LHCN-M2 (cell line): ENCODE data around the gene GABRG3. TPM values are rescaled to one million over a fixed set of nuclear protein-coding genes. Genes with fewer than 3 reads are reported as not detected.

Source experiments
- DNase-seq: peaks from one replicate; pipeline ENCODE4 v3.0.0-alpha.2; 2012; ENCODE audit warnings: low read depth
- total RNA-seq: library from RNA; depleted of rRNA; stranded (reverse); fragments of >200 nt; gene quantifications from 2 replicates; pipeline ENCODE4 v1.2.3, GENCODE V29; 2014

GABRG3 gene
- total RNA-seq, 1 experiment from 2014 or later = not detected

GRCh38 chr15:27095886-27096624, 125.1 kb downstream of the GABRG3 start:
- no peak for DNase-seq

GRCh38 chr15:27097506-27097905, 126.5 kb downstream of the GABRG3 start:
- no peak for DNase-seq

GRCh38 chr15:27101982-27102381, 131.0 kb downstream of the GABRG3 start:
- DNase-seq = no peak

DNA sequence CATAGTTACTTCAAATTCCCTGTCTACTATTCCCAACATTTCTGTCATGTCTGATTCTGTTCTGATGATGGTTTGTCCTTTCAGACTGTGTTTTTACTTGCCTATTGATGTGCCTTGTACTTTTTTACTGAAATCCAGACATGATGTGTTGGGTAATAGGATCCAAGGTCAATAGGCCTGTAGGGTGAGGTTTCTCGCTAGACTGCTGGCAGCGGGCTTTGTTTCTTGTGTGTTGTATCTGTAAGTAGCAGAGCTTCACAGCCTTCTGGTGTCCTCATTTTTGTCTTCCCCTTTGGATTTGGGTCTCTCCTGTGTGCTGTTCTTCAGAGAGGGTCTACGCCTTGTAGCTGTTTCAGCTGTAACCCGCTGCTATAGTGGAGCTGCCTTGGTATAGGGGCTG, 140.3 kb downstream of the GABRG3 start:
- no peak for DNase-seq

DNA sequence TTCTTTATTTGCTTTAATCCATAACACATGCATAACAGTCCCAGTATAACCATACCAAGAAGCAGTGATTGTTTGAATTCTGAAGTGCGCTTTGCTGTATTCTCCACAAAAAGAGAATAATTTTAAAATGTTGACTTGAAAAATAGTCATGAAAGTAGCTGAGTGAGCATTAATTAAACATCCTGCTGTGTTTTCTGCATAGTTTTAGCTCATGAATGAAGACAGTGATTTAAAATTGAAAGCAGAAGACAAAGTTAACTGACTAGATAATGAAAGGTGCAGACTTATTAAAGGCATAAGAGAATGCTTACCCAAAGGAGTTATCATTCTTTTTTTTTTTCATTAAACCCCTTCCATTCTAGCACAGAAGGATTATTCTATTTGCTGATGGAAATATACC, 143.5 kb downstream of the GABRG3 start:
- no peak for DNase-seq

DNA sequence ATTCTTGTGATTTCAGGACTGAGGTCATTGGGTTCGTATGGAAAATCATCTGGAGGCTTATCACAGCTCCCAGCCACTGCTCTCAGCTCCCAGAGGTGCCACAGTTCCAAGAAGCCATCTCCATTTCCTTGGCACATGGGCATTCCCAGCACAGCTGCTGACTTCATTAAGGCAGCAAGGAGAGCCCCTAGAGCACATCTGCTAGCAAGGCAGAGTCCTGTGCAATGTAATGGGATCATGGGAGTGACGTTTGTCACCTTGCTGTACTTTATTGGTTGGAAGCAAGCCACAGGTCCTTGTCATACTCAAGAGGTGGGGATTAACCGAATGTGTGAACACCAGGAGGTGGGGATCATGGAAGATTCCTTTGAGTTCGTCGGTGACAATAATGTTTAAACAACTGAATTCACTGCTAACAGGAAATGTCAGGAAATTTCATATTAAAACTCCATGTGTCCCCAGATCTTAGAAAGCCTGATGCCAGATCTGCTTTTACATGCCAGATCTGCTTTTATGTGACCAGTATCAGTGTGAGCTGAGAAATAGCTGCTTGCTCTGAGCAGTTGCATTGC, 148.8 kb downstream of the GABRG3 start:
- no peak for DNase-seq

DNA sequence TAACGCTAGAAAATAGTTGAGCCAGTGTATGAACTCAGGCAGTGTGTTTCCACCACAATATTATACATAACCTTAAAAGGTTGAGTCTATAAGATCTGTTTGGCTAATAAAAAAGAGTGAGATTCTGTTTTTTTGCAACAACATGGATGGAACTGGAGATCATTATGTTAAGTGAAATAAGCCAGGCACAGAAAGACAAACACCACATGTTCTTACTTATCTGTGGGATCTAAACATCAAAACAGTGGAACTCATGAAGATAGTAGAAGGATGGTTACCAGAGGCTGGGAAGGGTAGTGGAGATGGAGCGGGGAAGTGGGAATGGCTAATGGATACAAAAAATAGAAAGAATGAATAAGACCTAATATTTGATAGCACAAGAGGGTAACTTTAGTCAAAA, 150.7 kb downstream of the GABRG3 start:
- DNase-seq = no peak

- no peak for DNase-seq
Measured at GRCh38 chr15:27123291-27123690, 152.3 kb downstream of the GABRG3 start.

DNA sequence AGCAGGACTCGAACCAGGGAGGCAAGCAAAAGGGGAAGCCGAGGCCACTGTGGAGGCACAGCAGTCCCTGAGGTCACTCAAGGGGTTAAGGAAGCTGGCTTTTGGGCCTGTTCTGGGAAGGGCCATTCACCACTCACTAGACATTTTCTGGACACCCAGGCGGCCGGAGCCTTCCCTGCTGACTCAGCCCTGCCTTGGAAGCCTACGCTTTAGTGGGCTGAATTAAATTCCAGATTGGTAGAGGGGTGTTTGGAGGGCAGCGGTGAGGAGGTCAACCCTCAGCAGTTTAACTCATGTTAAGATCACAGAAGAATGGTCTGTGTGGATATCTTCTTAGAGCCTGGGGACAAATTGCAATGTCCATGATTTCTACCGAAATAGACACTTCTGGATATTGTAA, 152.8 kb downstream of the GABRG3 start:
- no peak for DNase-seq

DNA sequence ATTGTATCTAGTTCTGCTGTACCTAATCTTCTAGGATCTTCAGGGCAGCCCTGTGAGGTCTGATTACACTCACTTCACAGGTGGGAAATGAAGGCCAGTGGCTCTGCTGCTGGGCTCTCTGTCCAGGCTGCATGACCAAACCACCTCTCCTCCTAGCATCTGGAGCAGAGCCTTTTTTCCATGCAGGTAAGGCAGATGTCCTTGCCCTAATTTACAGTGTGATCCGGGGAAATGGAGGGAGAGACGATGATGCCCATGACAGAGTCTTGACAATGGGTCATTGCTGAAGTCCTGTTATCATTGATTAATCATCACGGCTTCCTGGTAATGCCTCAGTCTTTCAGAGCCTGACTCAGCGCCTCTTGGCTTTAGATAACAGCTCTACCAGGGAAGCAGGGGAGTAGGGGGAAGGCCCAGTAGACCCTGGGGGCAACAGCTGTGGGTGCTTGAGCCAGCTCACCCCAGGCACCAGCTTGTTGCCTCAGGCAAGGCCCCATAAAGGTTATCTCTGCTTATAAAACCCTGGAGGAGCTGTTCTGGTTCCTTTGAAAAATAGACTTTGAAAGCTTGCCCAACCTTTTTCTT, 153.4 kb downstream of the GABRG3 start:
- DNase-seq = no peak

DNA sequence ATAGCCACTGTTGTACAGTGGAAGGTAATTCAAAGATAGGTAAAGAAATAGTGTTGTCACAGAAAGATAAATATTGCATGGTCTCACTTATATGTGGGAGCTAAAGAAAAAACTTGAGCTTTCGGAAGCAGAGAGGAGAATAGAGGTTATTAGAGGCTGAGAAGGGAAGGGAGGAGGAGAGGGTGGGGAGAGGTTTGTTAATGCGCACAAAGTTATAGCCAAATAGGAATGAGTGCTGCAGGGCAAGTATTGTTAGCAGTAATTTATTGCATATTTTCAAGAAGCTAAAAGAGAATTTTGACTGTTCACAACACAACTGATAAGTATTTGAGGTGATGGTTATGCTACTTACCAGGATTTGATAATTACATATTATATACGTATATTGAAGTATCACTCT, 154.2 kb downstream of the GABRG3 start:
- no peak for DNase-seq

DNA sequence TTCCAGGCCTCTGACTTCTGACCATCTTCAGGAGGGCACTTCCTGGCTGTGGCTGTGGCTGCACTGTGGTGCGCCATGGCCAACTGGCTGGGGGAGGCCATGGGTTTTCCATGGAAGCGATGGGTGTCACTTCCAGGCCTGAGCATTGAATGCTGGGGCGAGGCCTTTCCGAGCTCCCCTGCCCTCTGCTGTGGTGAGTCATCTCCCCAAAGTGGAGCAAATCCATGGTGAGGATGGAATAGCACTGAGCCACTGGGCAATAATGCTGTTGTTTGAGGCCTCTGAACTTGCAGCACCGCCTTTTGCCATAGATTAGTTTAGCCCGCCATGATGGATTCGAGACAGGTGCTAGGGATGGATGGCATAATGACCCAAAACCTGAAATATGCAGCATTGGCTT, 155.5 kb downstream of the GABRG3 start:
- DNase-seq = no peak

DNA sequence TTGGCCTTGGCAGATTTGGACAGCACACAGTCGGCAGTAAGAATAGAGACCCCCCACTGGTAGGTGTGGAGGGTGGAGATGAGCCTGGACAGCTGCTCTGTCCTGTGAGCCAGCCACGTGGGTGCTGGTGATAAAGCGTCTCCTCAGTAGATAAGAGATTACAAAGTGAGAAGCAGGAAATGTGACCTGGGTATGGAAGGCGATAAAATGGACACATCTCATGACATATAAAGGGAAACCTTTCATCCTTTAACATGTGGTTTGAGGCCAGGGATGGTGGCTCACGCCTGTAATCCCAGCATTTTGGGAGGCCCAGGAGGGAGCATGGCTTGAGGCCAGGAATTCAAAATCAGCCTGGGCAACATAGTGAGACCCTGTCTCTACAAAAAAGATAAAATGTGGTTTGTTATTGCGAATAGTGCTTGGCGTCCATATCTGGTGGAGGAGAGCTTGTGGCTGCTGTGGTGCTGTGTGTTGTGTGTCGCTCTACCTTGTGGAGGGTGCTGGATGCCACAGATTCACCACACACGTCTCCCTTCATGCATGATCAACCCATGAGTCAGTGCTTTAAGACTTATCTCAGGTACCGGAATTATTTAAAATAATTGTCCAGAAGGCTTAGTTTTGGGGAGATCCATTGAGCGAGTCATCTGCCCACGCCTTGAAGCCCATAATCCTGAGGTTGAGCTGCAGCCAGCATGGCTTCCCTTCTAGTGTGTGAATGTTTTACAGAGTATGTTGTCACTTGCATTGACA, 157.0 kb downstream of the GABRG3 start:
- DNase-seq = no peak

GRCh38 chr15:27133249-27133648, 162.3 kb downstream of the GABRG3 start:
- no peak for DNase-seq

DNA sequence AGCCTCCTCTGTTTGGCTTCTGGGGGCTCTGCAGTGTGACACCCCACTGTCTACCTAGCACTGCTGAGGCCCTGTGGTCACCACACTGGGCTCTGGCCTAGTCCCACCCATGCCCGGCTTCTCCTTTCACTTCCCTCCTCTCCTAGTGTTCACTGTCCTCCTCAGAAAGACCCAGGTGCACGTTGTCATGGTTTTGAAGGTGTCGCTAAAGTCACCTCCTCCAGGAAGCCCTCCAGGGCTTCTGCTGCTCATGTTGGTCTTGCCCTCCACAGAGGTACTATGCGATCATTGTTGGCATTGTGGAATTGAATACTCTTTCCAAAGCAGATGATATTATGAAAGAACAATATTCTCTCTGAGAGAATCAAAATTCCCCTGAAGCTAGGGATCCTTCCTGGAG, 163.5 kb downstream of the GABRG3 start:
- no peak for DNase-seq

DNA sequence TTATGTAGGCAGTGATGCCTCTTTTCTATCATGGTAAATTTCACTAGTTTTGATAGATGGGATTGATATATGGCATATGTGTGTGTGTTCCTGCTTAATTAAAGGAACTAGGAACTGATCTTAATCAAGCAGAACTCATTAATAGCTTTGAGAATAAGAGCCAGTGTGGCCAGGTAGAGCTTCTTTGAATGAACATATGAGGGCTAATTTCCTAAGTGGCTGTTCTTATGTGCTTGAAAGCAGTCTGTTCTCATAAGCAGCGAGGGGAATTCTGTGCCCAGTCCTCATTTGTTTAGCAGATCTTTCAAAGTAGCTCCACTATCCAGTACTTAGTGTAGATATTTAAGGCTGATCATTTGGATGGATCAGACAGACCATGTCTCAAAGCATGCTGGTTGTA, 164.2 kb downstream of the GABRG3 start:
- no peak for DNase-seq

DNA sequence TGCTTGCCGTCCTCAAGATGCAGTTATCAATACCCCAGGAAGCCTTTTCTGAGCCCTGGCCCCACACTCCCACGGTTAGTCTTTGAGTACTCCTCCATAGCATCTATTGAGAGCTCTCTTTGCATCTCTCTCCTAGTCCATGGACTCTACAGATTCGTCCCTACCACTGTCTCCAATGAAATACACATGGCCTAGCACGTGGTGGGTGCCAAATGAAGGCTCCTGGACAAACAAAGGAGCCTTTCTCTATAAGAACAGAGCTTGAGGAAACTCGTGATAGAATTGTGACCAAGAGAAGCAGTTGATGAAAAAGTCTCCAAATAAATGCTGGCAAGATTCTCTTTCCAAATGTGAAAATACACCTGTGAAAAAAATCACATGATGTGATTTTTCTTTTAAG, 166.1 kb downstream of the GABRG3 start:
- DNase-seq = no peak

DNA sequence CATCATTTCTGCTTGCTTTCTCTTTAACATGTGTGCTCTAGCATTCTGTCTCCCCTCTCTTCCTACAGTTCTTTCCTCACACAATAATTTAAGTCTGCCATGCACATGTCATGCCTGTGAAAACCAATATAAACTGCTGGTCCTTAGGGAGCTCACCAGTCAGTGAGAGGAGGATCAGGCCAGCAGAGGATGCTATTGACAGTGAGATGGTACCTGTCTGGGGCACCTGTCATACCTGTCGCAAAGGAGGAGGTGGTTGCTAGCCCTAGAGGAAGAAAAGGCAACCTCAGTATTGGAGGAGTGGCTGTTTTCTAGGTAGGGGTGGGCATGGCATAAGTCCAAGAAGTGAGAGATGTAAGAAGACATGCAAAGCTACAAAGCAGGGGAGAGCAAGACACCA, 194.6 kb downstream of the GABRG3 start:
- no peak for DNase-seq

DNA sequence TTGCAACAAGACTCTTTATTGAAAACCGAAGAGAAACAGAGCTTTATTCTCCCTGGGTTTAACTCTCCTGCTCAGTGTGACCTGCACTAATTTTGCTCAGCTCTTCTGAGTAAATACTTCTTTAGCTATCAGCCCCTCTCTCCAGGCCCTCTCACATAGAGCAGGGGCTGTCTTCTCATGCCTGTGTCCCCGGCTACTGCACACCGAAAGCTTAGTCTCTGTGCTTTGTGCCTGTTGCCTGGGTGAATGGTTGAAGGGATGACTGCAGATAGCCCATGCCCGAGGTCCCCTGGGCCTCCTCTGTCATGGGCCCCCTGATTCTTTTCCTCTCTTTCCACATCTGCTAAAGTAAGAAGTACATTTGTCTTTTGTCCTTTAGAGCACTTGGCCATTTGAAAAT, 195.9 kb downstream of the GABRG3 start:
- no peak for DNase-seq

GRCh38 chr15:27167738-27168137, 196.8 kb downstream of the GABRG3 start:
- DNase-seq = no peak

DNA sequence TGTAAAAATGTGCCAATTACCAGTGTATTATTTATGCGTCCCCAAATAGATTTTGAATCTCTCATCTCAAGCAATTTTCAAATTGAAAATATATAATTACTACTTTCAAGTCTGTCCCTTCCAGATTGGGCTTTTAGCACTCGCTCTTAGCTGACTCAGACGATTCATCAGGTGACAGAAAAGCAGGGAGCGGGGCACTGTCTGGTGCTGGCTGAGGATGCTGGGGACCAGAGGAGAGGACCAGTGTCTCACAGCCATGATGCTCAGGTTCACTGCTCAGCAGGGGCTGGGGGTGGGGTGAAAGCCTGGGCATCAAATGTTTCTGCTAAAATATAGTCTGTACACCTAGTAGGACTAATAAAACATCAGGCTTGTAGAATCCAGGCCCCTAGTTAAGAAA, 199.9 kb downstream of the GABRG3 start:
- no peak for DNase-seq

DNA sequence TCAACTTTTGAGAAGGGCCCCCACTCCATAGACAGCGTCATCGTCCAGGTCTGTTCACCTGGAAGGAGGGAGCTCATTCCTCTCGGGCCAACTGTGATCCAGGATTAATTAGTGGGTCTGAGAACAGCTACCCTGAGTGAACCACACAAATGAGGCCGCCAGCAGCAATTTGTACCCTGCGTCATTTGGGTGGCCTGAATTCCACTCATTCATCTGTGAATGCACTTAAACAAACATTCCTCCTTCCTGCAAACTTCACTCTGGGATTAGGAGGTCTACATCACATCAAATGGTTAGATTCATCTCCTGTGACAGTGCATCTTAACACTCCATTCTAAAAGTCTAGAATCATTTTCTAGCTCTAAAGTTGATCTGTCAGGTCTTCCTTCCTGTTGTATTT, 201.8 kb downstream of the GABRG3 start:
- DNase-seq = no peak
